Common myeloid progenitor, CD34-positive (primary cell): ENCODE measurements around the gene ALDOB.

Experiments
- CTCF ChIA-PET: fragments of 350-600 bp; sonication (Branson Sonifier 250); formaldehyde crosslinking; loops from one replicate; lab custom pipeline; 2021; ENCODE audit warnings: antibody characterized with exemption; lab: Charles Lee
- POLR2A ChIA-PET: fragments of 350-600 bp; sonication (Branson Sonifier 250); formaldehyde crosslinking; loops from one replicate; lab custom pipeline; 2021; ENCODE audit warnings: antibody characterized with exemption; lab: Charles Lee
- DNase-seq, 3 donors: peaks; one replicate each; pipeline versions ENCODE4 v3.0.0 to v3.0.0-alpha.2; 2013
- H3K27ac ChIP-seq, 2 experiments: 1 replicate in 1 of 2; 2 replicates in 1 of 2; pipeline ENCODE4 v1.7.0; 2013; ENCODE audit warnings: inconsistent platforms in 2 of 2, low read length in 2 of 2, mild to moderate bottlenecking in 2 of 2, low read depth in 1 of 2, moderate library complexity in 1 of 2; ENCODE audit not compliant: severe bottlenecking in 2 of 2, insufficient read depth in 1 of 2, poor library complexity in 1 of 2
- H3K27me3 ChIP-seq, 5 experiments: replicated peaks in 2 of 5; 1 replicate in 3 of 5; 2 replicates in 2 of 5; pipeline versions ENCODE4 v1.6.1 to v1.7.0; 2013; ENCODE audit warnings: low read length in 4 of 5, mild to moderate bottlenecking in 2 of 5, moderate library complexity in 2 of 5, inconsistent platforms in 1 of 5; ENCODE audit not compliant: insufficient read depth in 5 of 5, control insufficient read depth in 4 of 5
- H3K36me3 ChIP-seq, 4 experiments: 1 replicate in 2 of 4; 2 replicates in 2 of 4; pipeline versions ENCODE4 v1.6.1 to v1.7.0; 2013; ENCODE audit warnings: low read length in 3 of 4, control low read depth in 1 of 4, mild to moderate bottlenecking in 1 of 4; ENCODE audit not compliant: control insufficient read depth in 4 of 4, insufficient read depth in 4 of 4
- H3K4me1 ChIP-seq, 4 experiments: 1 replicate in 3 of 4; 2 replicates in 1 of 4; pipeline versions ENCODE4 v1.6.1 to v1.7.1; 2013; ENCODE audit warnings: low read length in 3 of 4, mild to moderate bottlenecking in 3 of 4, control low read depth in 1 of 4, inconsistent platforms in 1 of 4, moderate library complexity in 1 of 4; ENCODE audit not compliant: control insufficient read depth in 4 of 4, insufficient read depth in 4 of 4; ENCODE audit errors: control extremely low read depth in 1 of 4
- H3K4me3 ChIP-seq, 7 experiments: 1 replicate in 4 of 7; 2 replicates in 3 of 7; pipeline versions ENCODE4 v1.5.1 to v1.7.0; 2013; ENCODE audit warnings: mild to moderate bottlenecking in 7 of 7, low read length in 6 of 7, moderate library complexity in 6 of 7, inconsistent platforms in 2 of 7, low read depth in 2 of 7, control low read depth in 1 of 7; ENCODE audit not compliant: insufficient read depth in 4 of 7, control insufficient read depth in 1 of 7; ENCODE audit errors: extremely low read depth in 1 of 7
- H3K9me3 ChIP-seq, 5 experiments: 1 replicate in 4 of 5; 2 replicates in 1 of 5; pipeline versions ENCODE4 v1.6.1 to v1.7.1; 2013; ENCODE audit warnings: low read length in 4 of 5, mild to moderate bottlenecking in 2 of 5, inconsistent platforms in 1 of 5, low read depth in 1 of 5, moderate library complexity in 1 of 5; ENCODE audit not compliant: control insufficient read depth in 4 of 5, insufficient read depth in 2 of 5; ENCODE audit errors: control extremely low read depth in 1 of 5
- WGBS: methylation state at CpG from one replicate; pipeline ENCODE4 v1.1.5; 2013; ENCODE audit not compliant: insufficient coverage; 5-methylcytosine and 5-hydroxymethylcytosine counted together

ALDOB gene

GRCh38 chr9:101469026-101469425, 33.5 kb upstream of the ALDOB start:
- Histone ChIP-seq H3K27me3 (no peaks in the 10 kb centered on the region), H3K9me3 (no peaks in the 10 kb centered on the region), H3K36me3 (peaks cover 0 to 8% (median 3%) of the 10 kb centered on the region in 4 experiments), H3K4me3 (no peak overlapping the region), H3K27ac (no peak overlapping the region), H3K4me1 (peaks cover 0 to 16% (median 0%) of the 10 kb centered on the region in 4 experiments)
- ChIA-PET CTCF (interaction anchor here (3.0 to 6.7 kb wide), 4 partner anchors 11 to 62 kb away, joined by 16 to 64 read pairs (median 32); partner anchors contain the start of gene RNF20), POLR2A (no interaction called here)
- 27% methylated on average over 2 of the region's 2 CpGs for WGBS
- no peak for DNase-seq

GRCh38 chr9:101468116-101468515, 32.5 kb upstream of the ALDOB start:
- H3K9me3 ChIP-seq = no peaks in the 10 kb centered on the region
- peaks cover 0 to 1% (median 0%) of the 10 kb centered on the region in 4 experiments for H3K36me3 ChIP-seq
- no peak overlapping the region for H3K4me3 ChIP-seq
- peaks cover 0 to 16% (median 0%) of the 10 kb centered on the region in 4 experiments for H3K4me1 ChIP-seq
- peaks cover 0 to 2% (median 0%) of the 10 kb centered on the region in 5 experiments for H3K27me3 ChIP-seq
- CTCF ChIA-PET = interaction anchor here (1.1 to 6.7 kb wide), 6 partner anchors 10 to 63 kb away, joined by 3 to 64 read pairs (median 22); partner anchors contain the start of gene RNF20
- H3K27ac ChIP-seq = no peak overlapping the region
- WGBS = 60% methylated on average over 1 of the region's 1 CpG
- POLR2A ChIA-PET = no interaction called here
- peak in 1 of 3 donors; percentile 28 for DNase-seq

- no peaks in the 10 kb centered on the region for H3K36me3 ChIP-seq
- POLR2A ChIA-PET = no interaction called here
- H3K27ac ChIP-seq = no peak overlapping the region
- DNase-seq = no peak
- H3K9me3 ChIP-seq = no peaks in the 10 kb centered on the region
- no peak overlapping the region for H3K4me3 ChIP-seq
- no CpG with 5 or more reads among the region's 3 CpGs for WGBS
- H3K4me1 ChIP-seq = peaks cover 0 to 16% (median 0%) of the 10 kb centered on the region in 4 experiments
- CTCF ChIA-PET = interaction anchor here (1.1 to 6.7 kb wide), 8 partner anchors 9 to 70 kb away, joined by 3 to 64 read pairs (median 10); partner anchors contain the start of gene RNF20
- H3K27me3 ChIP-seq = peaks cover 0 to 2% (median 0%) of the 10 kb centered on the region in 5 experiments
These were observed 32.1 kb upstream of the ALDOB start for GRCh38 chr9:101467690-101468089.

GRCh38 chr9:101466863-101467262, 31.3 kb upstream of the ALDOB start:
- no peaks in the 10 kb centered on the region for H3K9me3 ChIP-seq
- WGBS = 83% methylated on average over 1 of the region's 2 CpGs
- H3K36me3 ChIP-seq = no peaks in the 10 kb centered on the region
- H3K4me3 ChIP-seq = no peak overlapping the region
- ChIA-PET POLR2A (no interaction called here), CTCF (interaction anchor here (1.1 to 6.7 kb wide), 10 partner anchors 9 to 71 kb away, joined by 3 to 64 read pairs (median 5); partner anchors contain the start of gene RNF20)
- no peak overlapping the region for H3K27ac ChIP-seq
- DNase-seq = no peak
- H3K27me3 ChIP-seq = peaks cover 0 to 2% (median 0%) of the 10 kb centered on the region in 5 experiments
- peaks cover 0 to 14% (median 0%) of the 10 kb centered on the region in 4 experiments for H3K4me1 ChIP-seq

- 0% methylated on average over 1 of the region's 6 CpGs for WGBS
- H3K27me3 ChIP-seq = peaks cover 0 to 6% (median 0%) of the 10 kb centered on the region in 5 experiments
- ChIA-PET CTCF (interaction anchor here (1.0 to 6.7 kb wide), 9 partner anchors 8 to 154 kb away, joined by 3 to 64 read pairs (median 5); partner anchors contain the start of gene RNF20), POLR2A (no interaction called here)
- H3K27ac ChIP-seq = no peak overlapping the region
- H3K36me3 ChIP-seq = no peaks in the 10 kb centered on the region
- H3K9me3 ChIP-seq = no peaks in the 10 kb centered on the region
- DNase-seq = peak; percentile 69 to 70 (median 70)
- H3K4me1 ChIP-seq = peaks cover 0 to 12% (median 0%) of the 10 kb centered on the region in 4 experiments
- H3K4me3 ChIP-seq = no peak overlapping the region
These were observed 29.8 kb upstream of the ALDOB start for GRCh38 chr9:101465326-101465915.

GRCh38 chr9:101463397-101463796, 27.8 kb upstream of the ALDOB start:
- no peaks in the 10 kb centered on the region for H3K36me3 ChIP-seq
- CTCF ChIA-PET = interaction anchor here (0.8 to 10.4 kb wide), 4 partner anchors 11 to 77 kb away, joined by 4 to 193 read pairs (median 25); partner anchors contain the start of gene RNF20
- no peaks in the 10 kb centered on the region for H3K9me3 ChIP-seq
- WGBS = no CpG with 5 or more reads among the region's 2 CpGs
- H3K4me1 ChIP-seq = peaks cover 0 to 8% (median 1%) of the 10 kb centered on the region in 4 experiments
- no peak overlapping the region for H3K4me3 ChIP-seq
- H3K27ac ChIP-seq = no peak overlapping the region
- H3K27me3 ChIP-seq = peaks cover 0 to 8% (median 0%) of the 10 kb centered on the region in 5 experiments
- POLR2A ChIA-PET = interaction anchor here (0.7 to 1.1 kb wide), 2 partner anchors 14 to 74 kb away, joined by 3 to 4 read pairs; no protein-coding TSS in a partner anchor
- DNase-seq = peak in 1 of 3 donors; percentile 30
